Measurements from ENCODE around the gene ZNF813. TPM values are rescaled to one million over a fixed set of nuclear protein-coding genes. Genes with fewer than 3 reads are reported as not detected.
"Not testable (repeated sequence)": the region's sequence is repeated elsewhere in the genome, so short reads cannot be mapped to it uniquely, and the experiment has no call there.

ZNF813 gene
- total RNA-seq, 1 donor from 2014 or later, result 4.3 TPM

GRCh38 chr19:53503151-53503550 is 35.6 kb downstream of the ZNF813 start:
- H3K4me3 Mint-ChIP-seq; H3K4me1 Mint-ChIP-seq; DNase-seq; H3K36me3 Mint-ChIP-seq (ENCODE audit: low read depth); H3K27ac Mint-ChIP-seq; H3K27me3 Mint-ChIP-seq; intact Hi-C loops (cut with micrococcal nuclease): not testable (repeated sequence)
- peaks cover 20% of the 10 kb centered on the region for H3K9me3 Mint-ChIP-seq

GRCh38 chr19:53503671-53504364 is 36.3 kb downstream of the ZNF813 start:
- H3K27me3 Mint-ChIP-seq; H3K36me3 Mint-ChIP-seq (ENCODE audit: low read depth); H3K4me3 Mint-ChIP-seq; DNase-seq; H3K4me1 Mint-ChIP-seq; H3K27ac Mint-ChIP-seq; intact Hi-C loops (cut with micrococcal nuclease): not testable (repeated sequence)
- peaks cover 16% of the 10 kb centered on the region for H3K9me3 Mint-ChIP-seq

GRCh38 chr19:53504365-53504703 is 36.8 kb downstream of the ZNF813 start:
- H3K27me3 Mint-ChIP-seq; H3K36me3 Mint-ChIP-seq (ENCODE audit: low read depth); DNase-seq; H3K4me3 Mint-ChIP-seq; intact Hi-C loops (cut with micrococcal nuclease); H3K4me1 Mint-ChIP-seq; H3K27ac Mint-ChIP-seq: not testable (repeated sequence)
- peaks cover 16% of the 10 kb centered on the region for H3K9me3 Mint-ChIP-seq

- Mint-ChIP-seq H3K9me3 (peaks cover 16% of the 10 kb centered on the region), H3K27me3 (no peaks in the 10 kb centered on the region), H3K4me3 (no peak overlapping the region), H3K4me1 (no peaks in the 10 kb centered on the region), H3K27ac (no peak overlapping the region), H3K36me3 (ENCODE audit: low read depth) (no peaks in the 10 kb centered on the region)
- intact Hi-C loops (cut with micrococcal nuclease), result no loop called here
- no peak for DNase-seq
Measured at GRCh38 chr19:53504885-53505284, 37.4 kb downstream of the ZNF813 start.

- Mint-ChIP-seq H3K4me3 (no peak overlapping the region), H3K36me3 (ENCODE audit: low read depth) (no peaks in the 10 kb centered on the region), H3K27ac (no peak overlapping the region), H3K27me3 (no peaks in the 10 kb centered on the region), H3K9me3 (peaks cover 7% of the 10 kb centered on the region), H3K4me1 (no peaks in the 10 kb centered on the region)
- intact Hi-C loops (cut with micrococcal nuclease), result no loop called here
- no peak for DNase-seq
Measured at GRCh38 chr19:53506728-53507127, 39.2 kb downstream of the ZNF813 start.

GRCh38 chr19:53507523-53508442 is 40.2 kb downstream of the ZNF813 start:
- intact Hi-C loops (cut with micrococcal nuclease), result no loop called here
- H3K27ac Mint-ChIP-seq, result no peak overlapping the region
- no peaks in the 10 kb centered on the region for H3K36me3 Mint-ChIP-seq (ENCODE audit: low read depth)
- DNase-seq, result no peak
- H3K27me3 Mint-ChIP-seq, result no peaks in the 10 kb centered on the region
- no peak overlapping the region for H3K4me3 Mint-ChIP-seq
- H3K9me3 Mint-ChIP-seq, result peaks cover 3% of the 10 kb centered on the region
- H3K4me1 Mint-ChIP-seq, result no peaks in the 10 kb centered on the region

GRCh38 chr19:53509443-53509842 is 41.9 kb downstream of the ZNF813 start:
- DNase-seq, result no peak
- intact Hi-C loops (cut with micrococcal nuclease), result no loop called here

GRCh38 chr19:53509845-53510244 is 42.3 kb downstream of the ZNF813 start:
- no peak for DNase-seq
- intact Hi-C loops (cut with micrococcal nuclease), result loop anchor here (5.0 kb wide), 1 partner anchor 83 kb away; no protein-coding TSS in a partner anchor
- Mint-ChIP-seq H3K27ac (no peak overlapping the region), H3K27me3 (no peaks in the 10 kb centered on the region), H3K9me3 (peaks cover 3% of the 10 kb centered on the region), H3K4me1 (no peaks in the 10 kb centered on the region), H3K4me3 (no peak overlapping the region), H3K36me3 (ENCODE audit: low read depth) (no peaks in the 10 kb centered on the region)

More at GRCh38 chr19:53509443-53509842, 41.9 kb downstream of the ZNF813 start:
- H3K27ac Mint-ChIP-seq, result no peak overlapping the region
- no peaks in the 10 kb centered on the region for H3K4me1 Mint-ChIP-seq
- H3K27me3 Mint-ChIP-seq, result no peaks in the 10 kb centered on the region
- H3K36me3 Mint-ChIP-seq (ENCODE audit: low read depth), result no peaks in the 10 kb centered on the region
- H3K4me3 Mint-ChIP-seq, result no peak overlapping the region
- peaks cover 3% of the 10 kb centered on the region for H3K9me3 Mint-ChIP-seq

GRCh38 chr19:53511357-53511756 is 43.8 kb downstream of the ZNF813 start:
- no peaks in the 10 kb centered on the region for H3K27me3 Mint-ChIP-seq
- intact Hi-C loops (cut with micrococcal nuclease), result loop anchor here (5.0 kb wide), 1 partner anchor 84 kb away; no protein-coding TSS in a partner anchor

GRCh38 chr19:53511933-53512374 is 44.4 kb downstream of the ZNF813 start:
- peaks cover 4% of the 10 kb centered on the region for H3K9me3 Mint-ChIP-seq
- no peak overlapping the region for H3K27ac Mint-ChIP-seq
- H3K27me3 Mint-ChIP-seq, result no peaks in the 10 kb centered on the region
- DNase-seq, result peak; percentile 74
- H3K4me1 Mint-ChIP-seq, result no peaks in the 10 kb centered on the region
- no peak overlapping the region for H3K4me3 Mint-ChIP-seq
- no peaks in the 10 kb centered on the region for H3K36me3 Mint-ChIP-seq (ENCODE audit: low read depth)
- intact Hi-C loops (cut with micrococcal nuclease), result loop anchor here (5.0 kb wide), 1 partner anchor 85 kb away; no protein-coding TSS in a partner anchor

More at GRCh38 chr19:53511357-53511756, 43.8 kb downstream of the ZNF813 start:
- Mint-ChIP-seq H3K4me1 (no peaks in the 10 kb centered on the region), H3K4me3 (no peak overlapping the region), H3K27ac (no peak overlapping the region), H3K36me3 (ENCODE audit: low read depth) (no peaks in the 10 kb centered on the region), H3K9me3 (peaks cover 4% of the 10 kb centered on the region)
- DNase-seq, result no peak

GRCh38 chr19:53515047-53515446 is 47.5 kb downstream of the ZNF813 start:
- H3K4me1 Mint-ChIP-seq; H3K4me3 Mint-ChIP-seq; H3K27ac Mint-ChIP-seq; intact Hi-C loops (cut with micrococcal nuclease); H3K36me3 Mint-ChIP-seq (ENCODE audit: low read depth); DNase-seq; H3K27me3 Mint-ChIP-seq: not testable (repeated sequence)
- H3K9me3 Mint-ChIP-seq, result peaks cover 11% of the 10 kb centered on the region

GRCh38 chr19:53517114-53517741 is 49.7 kb downstream of the ZNF813 start:
- no peak overlapping the region for H3K27ac Mint-ChIP-seq
- DNase-seq, result no peak
- peaks cover 11% of the 10 kb centered on the region for H3K4me1 Mint-ChIP-seq
- H3K4me3 Mint-ChIP-seq, result no peak overlapping the region
- H3K9me3 Mint-ChIP-seq, result peaks cover 11% of the 10 kb centered on the region
- H3K27me3 Mint-ChIP-seq, result no peaks in the 10 kb centered on the region
- intact Hi-C loops (cut with micrococcal nuclease), result no loop called here
- H3K36me3 Mint-ChIP-seq (ENCODE audit: low read depth), result peaks cover 10% of the 10 kb centered on the region

GRCh38 chr19:53518121-53518520 is 50.6 kb downstream of the ZNF813 start:
- peaks cover 16% of the 10 kb centered on the region for H3K9me3 Mint-ChIP-seq
- H3K4me3 Mint-ChIP-seq, result no peak overlapping the region
- no peak overlapping the region for H3K27ac Mint-ChIP-seq
- intact Hi-C loops (cut with micrococcal nuclease), result no loop called here
- H3K27me3 Mint-ChIP-seq, result no peaks in the 10 kb centered on the region
- DNase-seq, result no peak
- H3K4me1 Mint-ChIP-seq, result peaks cover 14% of the 10 kb centered on the region
- peaks cover 15% of the 10 kb centered on the region for H3K36me3 Mint-ChIP-seq (ENCODE audit: low read depth)

GRCh38 chr19:53518716-53519115 is 51.2 kb downstream of the ZNF813 start:
- Mint-ChIP-seq H3K9me3 (peaks cover 20% of the 10 kb centered on the region), H3K36me3 (ENCODE audit: low read depth) (peaks cover 19% of the 10 kb centered on the region), H3K27me3 (no peaks in the 10 kb centered on the region), H3K4me1 (peaks cover 14% of the 10 kb centered on the region), H3K4me3 (no peak overlapping the region), H3K27ac (no peak overlapping the region)
- DNase-seq, result no peak
- intact Hi-C loops (cut with micrococcal nuclease), result no loop called here

Data from activated CD4-positive, alpha-beta T cell treated with anti-CD3 and anti-CD28 coated beads, Interleukin-2, amount 10 ng/mL, durations not matched to agents 24 days and 14 days (primary cell).